DOHH2 (cell line): ENCODE data around the gene TMEM74B.

ENCODE experiments used
- EZH2phosphoT487 ChIP-seq: fragments of 200-600 bp; sonication (generic); IDR thresholded peaks from 2 replicates; pipeline ENCODE4 v1.6.1; 2017; ENCODE audit warnings: borderline replicate concordance, mild to moderate bottlenecking, antibody characterized with exemption, low read length, moderate library complexity, mixed read lengths
- TF ChIP-seq, protein P1 (sequence below): fragments of 200-600 bp; sonication (generic); IDR thresholded peaks from one replicate; pipeline ENCODE4 v1.5.1; 2014; ENCODE audit warnings: antibody characterized with exemption, mild to moderate bottlenecking, low read depth, low read length; ENCODE audit not compliant: poor library complexity, severe bottlenecking

DNA sequence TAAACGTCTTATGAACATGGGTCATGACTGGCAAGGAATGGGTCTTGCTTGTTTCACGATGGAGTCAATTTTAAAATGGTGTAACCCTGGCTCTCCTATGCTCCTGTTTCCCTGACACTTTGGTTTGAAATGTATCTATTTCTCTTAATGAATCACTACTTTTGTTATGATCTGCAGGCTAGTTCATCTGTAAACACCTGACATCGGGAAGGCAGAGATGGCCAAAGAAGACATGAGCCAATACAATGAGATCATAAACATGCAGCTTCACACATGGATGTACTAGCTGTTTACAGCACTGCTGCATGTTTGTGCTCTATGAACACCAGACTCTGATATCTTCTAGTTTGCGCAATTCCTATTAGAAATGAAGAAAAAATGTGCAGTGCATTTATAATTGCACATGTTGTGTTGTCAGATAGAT lies 30.1 kb upstream of the TMEM74B start:
- TF ChIP-seq EZH2phosphoT487, result no peak
- TF ChIP-seq, protein P1, sequence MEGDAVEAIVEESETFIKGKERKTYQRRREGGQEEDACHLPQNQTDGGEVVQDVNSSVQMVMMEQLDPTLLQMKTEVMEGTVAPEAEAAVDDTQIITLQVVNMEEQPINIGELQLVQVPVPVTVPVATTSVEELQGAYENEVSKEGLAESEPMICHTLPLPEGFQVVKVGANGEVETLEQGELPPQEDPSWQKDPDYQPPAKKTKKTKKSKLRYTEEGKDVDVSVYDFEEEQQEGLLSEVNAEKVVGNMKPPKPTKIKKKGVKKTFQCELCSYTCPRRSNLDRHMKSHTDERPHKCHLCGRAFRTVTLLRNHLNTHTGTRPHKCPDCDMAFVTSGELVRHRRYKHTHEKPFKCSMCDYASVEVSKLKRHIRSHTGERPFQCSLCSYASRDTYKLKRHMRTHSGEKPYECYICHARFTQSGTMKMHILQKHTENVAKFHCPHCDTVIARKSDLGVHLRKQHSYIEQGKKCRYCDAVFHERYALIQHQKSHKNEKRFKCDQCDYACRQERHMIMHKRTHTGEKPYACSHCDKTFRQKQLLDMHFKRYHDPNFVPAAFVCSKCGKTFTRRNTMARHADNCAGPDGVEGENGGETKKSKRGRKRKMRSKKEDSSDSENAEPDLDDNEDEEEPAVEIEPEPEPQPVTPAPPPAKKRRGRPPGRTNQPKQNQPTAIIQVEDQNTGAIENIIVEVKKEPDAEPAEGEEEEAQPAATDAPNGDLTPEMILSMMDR, result no peak
